ENCODE data around the gene RASAL1.

The RASAL1 gene

GRCh38 chr12:113162102-113163029, 26.8 kb upstream of the RASAL1 start:
- FAIRE-seq: no peak
- no peak for DNase-seq (ENCODE audit: insufficient read length, low spot score)

DNA sequence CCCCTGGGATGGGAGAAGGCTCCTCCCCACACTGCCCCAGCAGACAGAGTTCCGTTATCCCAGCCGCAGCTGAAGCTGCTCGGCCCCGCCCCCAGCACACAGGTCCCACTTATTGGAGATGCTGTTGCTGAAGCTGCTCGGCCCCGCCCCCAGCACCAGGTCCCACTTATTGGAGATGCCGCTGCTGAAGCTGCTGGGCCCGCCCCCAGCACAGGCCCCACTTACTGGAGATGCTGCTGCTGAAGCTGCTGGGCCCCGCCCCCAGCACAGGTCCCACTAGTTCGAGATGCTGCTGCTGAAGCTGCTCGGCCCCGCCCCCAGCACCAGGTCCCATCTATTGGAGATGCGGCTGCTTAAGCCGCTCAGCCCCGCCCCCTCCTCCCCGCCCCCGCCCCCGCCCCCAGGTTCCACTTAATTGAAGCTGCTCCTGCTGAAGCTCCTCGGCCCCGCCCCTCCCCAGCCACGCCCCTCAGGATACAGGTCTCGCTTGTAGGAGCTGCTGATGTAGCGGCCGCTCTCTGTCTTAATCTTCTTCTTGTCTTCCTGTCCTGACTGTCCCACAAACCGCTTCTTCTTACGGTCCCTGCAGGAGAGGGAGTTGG, 26.0 kb upstream of the RASAL1 start:
- no peak for FAIRE-seq
- no peak for DNase-seq (ENCODE audit: insufficient read length, low spot score)

- FAIRE-seq (no peak), DNase-seq (ENCODE audit: insufficient read length, low spot score) (no peak)
These were observed 24.4 kb upstream of the RASAL1 start for GRCh38 chr12:113159937-113160336.

DNA sequence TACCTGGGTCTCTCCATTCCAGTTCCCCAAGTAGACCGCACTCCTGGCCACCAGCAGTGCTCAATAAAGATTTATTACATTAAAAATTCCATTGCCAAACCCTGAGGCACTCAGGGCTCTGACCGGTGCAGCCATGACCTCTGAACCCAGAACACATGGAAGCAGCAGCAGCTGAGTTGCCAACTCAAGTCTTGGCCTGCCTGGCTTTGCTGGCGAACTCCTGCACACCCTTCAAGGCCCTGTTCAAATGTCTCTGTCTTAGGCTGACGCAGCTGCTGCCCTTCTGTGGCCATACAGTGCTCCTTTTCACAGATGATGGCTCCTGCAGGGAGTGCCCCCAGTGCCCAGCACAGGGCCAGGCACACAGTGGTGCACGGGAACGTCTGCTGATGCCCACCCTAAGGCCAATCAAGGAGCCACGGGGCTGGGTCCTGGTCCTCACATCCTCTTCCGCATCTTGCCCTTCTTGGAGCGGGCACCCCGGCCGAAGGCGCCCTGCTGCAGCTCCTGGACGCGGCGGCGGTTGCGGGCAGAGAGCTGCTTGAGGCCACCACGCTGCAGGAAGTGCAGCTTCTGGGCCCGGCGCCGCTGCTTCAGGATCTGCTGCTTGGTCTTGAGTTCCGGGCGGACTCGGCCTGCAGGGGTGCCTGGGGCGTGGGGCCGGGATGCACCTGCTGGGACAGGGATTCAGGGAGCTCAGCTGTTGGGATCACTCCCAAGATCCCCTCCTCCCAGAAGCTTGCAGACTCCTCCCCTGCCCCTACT, 23.1 kb upstream of the RASAL1 start:
- no peak for FAIRE-seq
- no peak for DNase-seq (ENCODE audit: insufficient read length, low spot score)

- no peak for DNase-seq (ENCODE audit: insufficient read length, low spot score)
- no peak for FAIRE-seq
These were observed 21.8 kb upstream of the RASAL1 start for GRCh38 chr12:113157218-113157859.

GRCh38 chr12:113155646-113156045, 20.1 kb upstream of the RASAL1 start:
- FAIRE-seq (no peak), DNase-seq (ENCODE audit: insufficient read length, low spot score) (no peak)

DNA sequence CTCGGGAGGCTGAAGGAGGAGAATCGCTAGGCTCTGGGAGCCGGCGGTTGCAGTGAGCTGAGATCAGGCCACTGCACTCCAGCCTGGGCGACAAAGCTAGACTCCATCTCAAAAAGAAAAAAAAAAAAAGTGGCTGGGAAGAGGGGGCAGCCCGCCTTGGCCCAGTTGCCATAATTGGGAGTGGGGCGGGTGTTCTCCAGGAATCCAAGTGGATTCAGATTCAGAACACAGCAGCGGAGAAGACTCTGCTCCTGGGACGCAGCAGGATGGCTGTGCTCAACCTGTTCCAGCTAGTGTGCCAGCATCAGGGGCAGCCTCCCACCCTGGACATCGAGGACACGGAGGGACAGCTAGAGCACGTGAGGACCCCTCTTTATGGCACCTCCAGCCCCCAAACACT, 19.5 kb upstream of the RASAL1 start:
- FAIRE-seq (no peak), DNase-seq (ENCODE audit: insufficient read length, low spot score) (no peak)

DNA sequence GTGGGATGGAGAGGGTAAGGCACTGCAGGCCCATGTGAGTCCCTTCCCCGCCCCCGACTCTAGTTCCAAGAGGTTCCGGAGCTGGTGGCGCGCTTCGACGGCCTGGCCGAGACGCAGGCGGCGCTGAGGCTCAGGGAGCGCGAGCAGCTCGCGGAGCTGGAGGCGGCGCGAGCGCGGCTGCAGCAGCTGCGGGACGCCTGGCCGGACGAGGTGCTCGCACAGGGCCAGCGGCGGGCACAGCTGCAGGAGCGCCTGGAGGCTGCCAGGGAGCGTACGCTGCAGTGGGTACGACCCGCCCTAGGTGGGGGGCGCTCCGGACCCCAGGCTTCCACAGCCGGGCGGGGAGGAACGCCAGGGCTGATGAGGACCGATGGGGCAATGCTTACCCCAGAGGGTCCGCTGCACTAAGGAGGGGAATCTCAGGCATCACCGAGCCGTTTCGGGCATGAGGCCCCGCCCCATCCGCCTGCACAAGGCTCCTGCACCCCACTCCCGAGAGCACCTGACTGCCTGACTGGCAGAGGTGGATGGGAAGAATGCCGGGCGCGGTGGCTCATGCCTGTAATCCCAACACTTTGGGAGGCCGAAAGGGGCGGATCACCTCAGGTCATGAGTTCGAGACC, 18.9 kb upstream of the RASAL1 start:
- no peak for FAIRE-seq

DNA sequence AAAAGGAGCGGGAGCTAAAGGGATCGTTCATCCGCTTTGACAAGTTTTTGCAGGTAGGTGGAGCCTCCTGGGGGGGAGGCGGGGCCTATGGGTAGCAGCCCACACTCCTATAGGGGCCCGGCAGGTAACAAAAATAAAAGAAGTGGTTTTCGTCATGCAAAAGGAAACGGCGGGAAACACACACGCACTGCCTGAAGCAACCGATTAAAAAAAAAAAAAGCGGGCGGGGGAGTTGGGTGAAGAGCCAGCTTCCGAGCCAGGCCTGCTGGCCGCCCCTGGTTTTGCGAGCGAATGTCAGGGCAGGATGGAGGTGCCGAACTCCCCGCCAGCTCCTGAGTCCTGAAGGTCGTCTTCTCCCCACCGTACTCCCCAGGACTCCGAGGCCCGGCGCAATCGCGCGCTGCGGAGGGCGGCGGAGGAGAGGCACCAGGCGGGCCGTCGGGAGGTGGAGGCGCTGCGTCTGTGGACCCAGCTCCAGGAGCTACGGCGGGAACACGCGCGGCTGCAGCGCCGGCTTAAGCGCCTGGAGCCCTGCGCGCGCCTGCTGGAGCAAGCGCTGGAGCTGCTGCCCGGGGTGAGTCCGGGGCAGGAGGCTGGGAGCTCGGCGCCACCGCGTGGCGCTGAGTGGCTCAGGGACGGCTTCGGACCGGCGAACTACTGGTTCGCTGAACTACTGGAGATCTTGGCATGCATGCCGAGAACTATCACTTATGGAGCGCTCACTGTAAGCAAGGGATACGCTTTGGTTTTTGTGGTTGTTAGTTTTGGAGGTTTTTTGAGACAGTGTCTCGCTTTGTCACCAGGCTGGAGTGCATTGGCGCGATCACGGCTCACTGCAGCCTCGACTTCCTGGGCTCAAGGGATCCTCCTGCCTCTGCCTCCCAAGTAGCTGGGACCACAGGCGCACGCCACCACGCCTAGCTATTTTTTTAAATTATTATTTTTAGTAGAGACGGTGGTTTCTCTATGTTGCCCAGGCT, 17.6 kb upstream of the RASAL1 start:
- DNase-seq (ENCODE audit: insufficient read length, low spot score): peak; percentile 89
- peak; percentile 81 for FAIRE-seq

More for the DNA sequence above, 18.9 kb upstream of the RASAL1 start:
- no peak for DNase-seq (ENCODE audit: insufficient read length, low spot score)

- FAIRE-seq: no peak
- no peak for DNase-seq (ENCODE audit: insufficient read length, low spot score)
These were observed 16.8 kb upstream of the RASAL1 start for GRCh38 chr12:113152196-113152834.

- no peak for DNase-seq (ENCODE audit: insufficient read length, low spot score)
- no peak for FAIRE-seq
These were observed 16.1 kb upstream of the RASAL1 start for GRCh38 chr12:113151655-113152054.

- FAIRE-seq (peak; percentile 71), DNase-seq (ENCODE audit: insufficient read length, low spot score) (peak; percentile 82)
These were observed 14.0 kb upstream of the RASAL1 start, which contains the start of gene CFAP73 for GRCh38 chr12:113149361-113150150. TSS of gene CFAP73 (plus strand) at chr12:113149724. CDS start at chr12:113149858, 134 bp downstream.

DNA sequence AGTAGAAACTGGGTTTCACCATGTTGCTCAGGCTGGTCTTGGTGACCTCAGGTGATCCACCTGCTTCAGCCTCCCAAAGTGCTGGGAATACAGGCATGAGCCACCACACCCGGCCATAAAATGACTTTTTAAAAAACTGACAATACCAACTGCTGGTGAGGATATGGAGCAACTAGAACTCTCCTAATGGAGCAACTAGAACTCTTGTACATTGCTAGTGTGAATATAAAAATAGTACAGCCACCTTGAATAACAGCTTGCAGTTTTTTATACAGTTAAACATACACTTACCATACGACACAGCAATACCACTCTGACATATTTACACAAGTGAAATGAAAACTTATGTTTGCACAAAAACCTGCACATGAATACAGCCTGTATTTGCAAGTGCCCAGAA, 11.4 kb upstream of the RASAL1 start:
- DNase-seq (ENCODE audit: insufficient read length, low spot score) (no peak), FAIRE-seq (no peak)

- FAIRE-seq: no peak
- no peak for DNase-seq (ENCODE audit: insufficient read length, low spot score)
These were observed 10.4 kb upstream of the RASAL1 start for GRCh38 chr12:113145720-113146551.

DNA sequence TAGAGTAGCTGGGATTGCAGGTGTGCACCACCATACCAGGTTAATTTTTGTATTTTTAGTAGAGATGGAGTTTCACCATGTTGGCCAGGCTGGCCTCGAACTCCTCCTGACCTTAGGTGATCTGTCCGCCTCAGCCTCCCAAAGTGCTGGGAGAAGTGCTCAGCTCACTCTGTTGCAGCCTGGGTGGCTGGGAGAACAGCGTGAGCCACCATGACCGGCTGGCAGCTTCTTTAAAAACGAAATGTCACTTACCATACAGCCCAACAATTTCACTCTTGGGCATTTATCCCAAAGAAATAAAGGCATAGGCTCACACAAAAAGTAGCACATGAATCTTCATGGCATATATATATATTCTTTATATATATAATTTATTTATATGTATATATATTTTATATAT, 9.2 kb upstream of the RASAL1 start:
- DNase-seq (ENCODE audit: insufficient read length, low spot score): no peak
- no peak for FAIRE-seq

GRCh38 chr12:113143959-113144358, 8.4 kb upstream of the RASAL1 start:
- no peak for FAIRE-seq
- no peak for DNase-seq (ENCODE audit: insufficient read length, low spot score)

DNA sequence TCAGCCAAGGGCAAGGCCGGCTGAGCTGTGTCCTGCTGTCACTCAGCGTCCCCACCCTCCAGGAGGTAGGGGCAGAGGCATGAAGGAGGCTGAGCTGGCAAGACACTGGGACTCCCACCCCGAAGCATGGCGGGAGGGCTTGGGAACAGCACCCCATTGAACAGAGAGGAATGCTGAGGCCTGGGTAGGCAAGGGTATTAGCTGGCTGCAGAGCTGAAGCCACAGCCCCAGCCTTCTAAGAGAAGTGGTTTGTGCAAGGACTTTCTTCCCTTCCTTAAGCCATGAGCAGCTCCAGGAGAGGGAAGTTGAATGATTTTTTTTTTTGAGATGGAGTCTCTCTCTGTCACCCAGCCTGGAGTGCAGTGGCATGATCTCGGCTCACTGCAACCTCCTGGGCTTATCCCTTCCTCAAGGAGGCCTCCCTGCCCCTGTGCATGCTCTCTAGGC, 7.3 kb upstream of the RASAL1 start:
- no peak for DNase-seq (ENCODE audit: insufficient read length, low spot score)
- no peak for FAIRE-seq

Data from HTR-8/SVneo (cell line).